ENCODE results near the gene DMXL2.

GRCh38 chr15:51621936-51622603 is 501 bp downstream of the DMXL2 start:
- TF ChIP-seq CTCF (IDR thresholded peaks at IDR 0.05) (peak in 1 of 3 experiments; percentile 5), POLR2A (IDR thresholded peaks at IDR 0.05) (no peak)
